ENCODE results near the gene OR2L8. TPM values are rescaled to one million over a fixed set of nuclear protein-coding genes. Genes with fewer than 3 reads are reported as not detected.
A peak's percentile ranks its signal among the peaks of the same experiment; 100 is the strongest.

The OR2L8 gene
- total and polyA plus RNA-seq, 2 donors (not counting 1 experiment from before 2014, with no cell fraction given): 0.94 TPM; not detected in 1

DNA sequence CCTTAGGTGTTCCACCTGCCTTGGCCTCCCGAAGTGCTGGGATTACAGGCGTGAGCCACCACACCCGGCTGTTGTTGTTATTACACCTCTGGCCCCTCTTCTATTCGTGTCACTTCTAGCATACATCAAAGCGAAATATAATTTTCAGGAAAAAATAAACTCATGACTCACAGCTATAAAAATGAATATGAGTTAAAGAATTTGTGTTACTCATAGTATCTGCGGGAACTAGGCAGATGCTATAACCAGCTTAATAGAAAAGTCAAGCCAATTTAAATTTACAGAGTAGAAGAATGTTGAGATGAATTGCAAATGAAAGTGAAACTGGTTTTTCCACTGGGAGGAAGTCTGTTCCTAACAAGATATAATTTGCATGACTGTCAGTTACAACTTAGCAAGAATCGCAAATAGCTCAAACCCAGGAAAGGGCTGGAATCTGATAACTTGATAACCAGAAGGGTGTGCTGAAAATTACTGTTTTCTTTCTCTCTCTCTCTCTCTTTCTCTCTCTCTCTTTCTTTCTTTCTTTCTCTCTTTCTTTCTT lies 42.1 kb upstream of the OR2L8 start:
- H3K9me3 Mint-ChIP-seq (ENCODE audit: insufficient read depth): peaks cover 5% of the 10 kb centered on the region
- ATAC-seq (ENCODE audit: low read depth) (peak; percentile 17), DNase-seq (peak; percentile 40)
- H3K27me3 Mint-ChIP-seq: no peaks in the 10 kb centered on the region
- H3K4me3 Mint-ChIP-seq: peak overlapping the region; percentile 78
- TF ChIP-seq, protein P1, sequence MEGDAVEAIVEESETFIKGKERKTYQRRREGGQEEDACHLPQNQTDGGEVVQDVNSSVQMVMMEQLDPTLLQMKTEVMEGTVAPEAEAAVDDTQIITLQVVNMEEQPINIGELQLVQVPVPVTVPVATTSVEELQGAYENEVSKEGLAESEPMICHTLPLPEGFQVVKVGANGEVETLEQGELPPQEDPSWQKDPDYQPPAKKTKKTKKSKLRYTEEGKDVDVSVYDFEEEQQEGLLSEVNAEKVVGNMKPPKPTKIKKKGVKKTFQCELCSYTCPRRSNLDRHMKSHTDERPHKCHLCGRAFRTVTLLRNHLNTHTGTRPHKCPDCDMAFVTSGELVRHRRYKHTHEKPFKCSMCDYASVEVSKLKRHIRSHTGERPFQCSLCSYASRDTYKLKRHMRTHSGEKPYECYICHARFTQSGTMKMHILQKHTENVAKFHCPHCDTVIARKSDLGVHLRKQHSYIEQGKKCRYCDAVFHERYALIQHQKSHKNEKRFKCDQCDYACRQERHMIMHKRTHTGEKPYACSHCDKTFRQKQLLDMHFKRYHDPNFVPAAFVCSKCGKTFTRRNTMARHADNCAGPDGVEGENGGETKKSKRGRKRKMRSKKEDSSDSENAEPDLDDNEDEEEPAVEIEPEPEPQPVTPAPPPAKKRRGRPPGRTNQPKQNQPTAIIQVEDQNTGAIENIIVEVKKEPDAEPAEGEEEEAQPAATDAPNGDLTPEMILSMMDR (IDR thresholded peaks at IDR 0.05): peak; percentile 51
- TF ChIP-seq EZH2 (IDR thresholded peaks at IDR 0.05; ENCODE audit: borderline replicate concordance, insufficient read depth, low read depth, low read length, poor library complexity, severe bottlenecking): no peak
- Histone ChIP-seq H3K36me3 (replicated peaks in 1 of 2; ENCODE audit: control extremely low read depth in 1 of 2, control insufficient read depth in 1 of 2, extremely low read depth in 1 of 2, insufficient read depth in 2 of 2, low read length in 1 of 2) (no peaks in the 10 kb centered on the region), H3K9me3 (ENCODE audit: control extremely low read depth in 1 of 3, control insufficient read depth in 2 of 3, insufficient read depth in 1 of 3, low read length in 2 of 3) (peaks cover 0 to 12% (median 4%) of the 10 kb centered on the region in 3 donors), H3K4me3 (ENCODE audit: control extremely low read depth in 1 of 5, extremely low read depth in 1 of 5, insufficient read depth in 1 of 5, low read depth in 2 of 5, low read length in 4 of 5) (peak overlapping the region; percentile 0 to 68 (median 53)), H3K4me2 (replicated peaks; ENCODE audit: low read depth, low read length, poor library complexity, severe bottlenecking) (peak overlapping the region; percentile 71), H3K27ac (ENCODE audit: low read length in 2 of 2) (peak overlapping the region in 1 of 2 donors; percentile 43), H3K79me2 (ENCODE audit: control insufficient read depth, insufficient read depth, low read length) (no peaks in the 10 kb centered on the region), H4K20me1 (ENCODE audit: control insufficient read depth, insufficient read depth, low read length, poor library complexity, severe bottlenecking) (no peaks in the 10 kb centered on the region), H3K9ac (ENCODE audit: low read length) (peak overlapping the region; percentile 60), H3K4me1 (ENCODE audit: control insufficient read depth in 2 of 2, insufficient read depth in 2 of 2, low read length in 2 of 2) (peaks cover 8 to 11% of the 10 kb centered on the region in 2 donors), H2AFZ (ENCODE audit: insufficient read depth, low read depth, low read length, poor library complexity, severe bottlenecking) (peak overlapping the region; percentile 36), H3K27me3 (replicated peaks in 1 of 4; ENCODE audit: control extremely low read depth in 1 of 4, control insufficient read depth in 3 of 4, insufficient read depth in 4 of 4, low read length in 3 of 4) (no peaks in the 10 kb centered on the region)
- CTCF ChIA-PET: interaction anchor here (0.8 kb wide), 1 partner anchor 48 kb away, joined by 3 read pairs; no protein-coding TSS in a partner anchor
- POLR2A ChIA-PET: no interaction called here
- intact Hi-C loops (cut with micrococcal nuclease): no loop called here
- WGBS (ENCODE audit: insufficient coverage): no CpG with 5 or more reads among the region's 7 CpGs
- H3K27ac Mint-ChIP-seq: peak overlapping the region; percentile 71
- H3K4me1 Mint-ChIP-seq: peaks cover 25% of the 10 kb centered on the region

DNA sequence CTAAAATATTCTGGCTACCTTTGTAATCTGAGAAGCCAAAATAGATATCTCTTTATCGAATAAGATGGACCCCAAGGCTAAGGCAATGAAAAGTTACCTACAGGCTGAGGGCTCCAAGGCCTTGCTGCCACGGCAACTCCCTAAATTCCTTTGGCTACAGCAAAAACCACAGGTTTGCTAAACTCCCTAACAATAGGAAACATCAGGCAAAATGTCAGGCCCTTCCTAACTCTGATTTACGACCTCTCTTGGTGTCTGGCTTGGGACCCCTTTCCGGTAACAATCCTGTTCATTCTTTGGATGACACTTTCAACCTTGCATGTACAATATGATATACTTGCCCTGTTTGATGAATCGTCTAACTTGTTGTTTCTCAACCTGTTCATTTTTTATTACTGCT lies 39.9 kb upstream of the OR2L8 start:
- Mint-ChIP-seq H3K4me3 (no peak overlapping the region), H3K4me1 (peaks cover 26% of the 10 kb centered on the region), H3K9me3 (ENCODE audit: insufficient read depth) (peaks cover 4% of the 10 kb centered on the region), H3K27me3 (no peaks in the 10 kb centered on the region), H3K27ac (no peak overlapping the region)
- ATAC-seq (ENCODE audit: low read depth): no peak
- Histone ChIP-seq H3K79me2 (ENCODE audit: control insufficient read depth, insufficient read depth, low read length) (no peaks in the 10 kb centered on the region), H3K36me3 (replicated peaks in 1 of 2; ENCODE audit: control extremely low read depth in 1 of 2, control insufficient read depth in 1 of 2, extremely low read depth in 1 of 2, insufficient read depth in 2 of 2, low read length in 1 of 2) (no peaks in the 10 kb centered on the region), H2AFZ (ENCODE audit: insufficient read depth, low read depth, low read length, poor library complexity, severe bottlenecking) (no peak overlapping the region), H3K9ac (ENCODE audit: low read length) (no peak overlapping the region), H3K9me3 (ENCODE audit: control extremely low read depth in 1 of 3, control insufficient read depth in 2 of 3, insufficient read depth in 1 of 3, low read length in 2 of 3) (peaks cover 0 to 12% (median 4%) of the 10 kb centered on the region in 3 donors), H3K4me2 (replicated peaks; ENCODE audit: low read depth, low read length, poor library complexity, severe bottlenecking) (no peak overlapping the region), H3K27ac (ENCODE audit: low read length in 2 of 2) (no peak overlapping the region), H3K27me3 (replicated peaks in 1 of 4; ENCODE audit: control extremely low read depth in 1 of 4, control insufficient read depth in 3 of 4, insufficient read depth in 4 of 4, low read length in 3 of 4) (no peaks in the 10 kb centered on the region), H3K4me1 (ENCODE audit: control insufficient read depth in 2 of 2, insufficient read depth in 2 of 2, low read length in 2 of 2) (peaks cover 8 to 11% of the 10 kb centered on the region in 2 donors), H4K20me1 (ENCODE audit: control insufficient read depth, insufficient read depth, low read length, poor library complexity, severe bottlenecking) (no peaks in the 10 kb centered on the region), H3K4me3 (ENCODE audit: control extremely low read depth in 1 of 5, extremely low read depth in 1 of 5, insufficient read depth in 1 of 5, low read depth in 2 of 5, low read length in 4 of 5) (no peak overlapping the region)
- WGBS (ENCODE audit: insufficient coverage): 57% methylated on average over 4 of the region's 5 CpGs
- POLR2A ChIA-PET: no interaction called here
- CTCF ChIA-PET: no interaction called here
- no peak for DNase-seq
- TF ChIP-seq, protein P1 (IDR thresholded peaks at IDR 0.05): no peak
- TF ChIP-seq EZH2 (IDR thresholded peaks at IDR 0.05; ENCODE audit: borderline replicate concordance, insufficient read depth, low read depth, low read length, poor library complexity, severe bottlenecking): no peak
- intact Hi-C loops (cut with micrococcal nuclease): no loop called here
